Muscle layer of colon (tissue), 2 donors: Measurements from ENCODE around the gene SERPINA6.
"Not testable (repeated sequence)": the region's sequence is repeated elsewhere in the genome, so short reads cannot be mapped to it uniquely, and the experiment has no call there.

Source experiments
- H3K27ac ChIP-seq: one replicate; pipeline ENCODE4 v1.7.0; 2013; ENCODE audit warnings: low read depth, mild to moderate bottlenecking, low read length, moderate library complexity
- H3K27me3 ChIP-seq, 2 donors: one replicate each; pipeline ENCODE4 v1.7.0; 2013; ENCODE audit warnings: low read length in 2 of 2, mild to moderate bottlenecking in 2 of 2; ENCODE audit not compliant: insufficient read depth in 2 of 2, control insufficient read depth in 1 of 2
- H3K36me3 ChIP-seq: one replicate; pipeline ENCODE4 v1.7.0; 2013; ENCODE audit warnings: mild to moderate bottlenecking, low read length; ENCODE audit not compliant: insufficient read depth
- H3K4me1 ChIP-seq: one replicate; pipeline ENCODE4 v1.7.0; 2013; ENCODE audit warnings: mild to moderate bottlenecking, low read length; ENCODE audit not compliant: insufficient read depth
- H3K4me3 ChIP-seq, 2 donors: one replicate each; pipeline ENCODE4 v1.7.0; 2013; ENCODE audit warnings: low read length in 2 of 2, low read depth in 1 of 2, mild to moderate bottlenecking in 1 of 2, moderate library complexity in 1 of 2
- H3K9ac ChIP-seq: one replicate; pipeline ENCODE4 v1.7.0; 2013; ENCODE audit warnings: low read length
- H3K9me3 ChIP-seq: one replicate; pipeline ENCODE4 v1.7.0; 2013; ENCODE audit warnings: mild to moderate bottlenecking, low read length
- donor health status: abdominal sarcoma.
- donor health status: Adenocarcinoma of cecum.

SERPINA6 gene

DNA sequence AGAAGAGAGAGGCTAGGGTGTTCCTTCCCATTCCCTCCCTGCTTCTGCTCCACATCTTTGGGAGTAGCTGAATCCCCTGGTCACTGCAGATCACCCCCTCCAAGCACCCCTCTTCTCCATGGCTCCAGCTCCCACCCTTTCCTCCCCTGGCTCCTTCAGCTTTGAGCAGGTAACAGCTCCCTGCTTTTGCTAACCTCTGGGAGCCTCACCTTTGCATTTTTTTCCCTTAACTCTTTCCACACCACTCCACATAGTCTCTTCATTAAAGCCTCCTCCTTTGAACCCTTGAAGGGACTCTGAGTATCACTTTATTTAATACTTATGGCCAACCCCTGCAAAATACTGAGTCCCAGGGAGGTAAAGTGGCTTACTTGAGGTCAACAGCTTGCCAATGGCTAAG is 25.7 kb upstream of the SERPINA6 start:
- Histone ChIP-seq H3K27ac (no peak overlapping the region), H3K4me3 (no peak overlapping the region), H3K9ac (no peak overlapping the region), H3K36me3 (no peaks in the 10 kb centered on the region), H3K4me1 (no peaks in the 10 kb centered on the region), H3K27me3 (no peaks in the 10 kb centered on the region), H3K9me3 (no peaks in the 10 kb centered on the region)

DNA sequence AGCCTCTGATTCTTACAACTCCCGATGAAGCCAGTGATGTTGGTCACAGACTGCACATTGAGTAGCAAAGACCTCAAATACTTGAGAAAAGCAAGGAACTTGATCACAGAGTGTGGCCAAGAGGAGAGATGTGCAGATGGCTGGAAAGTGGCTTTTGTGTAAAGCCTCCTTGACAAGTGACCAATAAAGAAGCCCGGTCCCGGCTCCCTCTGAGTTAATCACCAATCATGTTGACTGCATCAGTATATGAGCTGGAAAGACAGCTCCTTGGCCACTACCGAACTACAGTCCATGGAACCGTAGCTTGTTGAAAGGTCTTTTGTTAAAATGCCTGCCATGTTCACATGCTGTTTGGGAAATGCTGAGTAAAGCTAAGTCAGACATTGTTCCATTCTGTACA is 23.7 kb upstream of the SERPINA6 start:
- no peak overlapping the region for H3K9ac ChIP-seq
- H3K27me3 ChIP-seq: no peaks in the 10 kb centered on the region
- H3K4me3 ChIP-seq: no peak overlapping the region
- H3K36me3 ChIP-seq: no peaks in the 10 kb centered on the region
- no peaks in the 10 kb centered on the region for H3K9me3 ChIP-seq
- H3K27ac ChIP-seq: no peak overlapping the region
- peaks cover 9% of the 10 kb centered on the region for H3K4me1 ChIP-seq

DNA sequence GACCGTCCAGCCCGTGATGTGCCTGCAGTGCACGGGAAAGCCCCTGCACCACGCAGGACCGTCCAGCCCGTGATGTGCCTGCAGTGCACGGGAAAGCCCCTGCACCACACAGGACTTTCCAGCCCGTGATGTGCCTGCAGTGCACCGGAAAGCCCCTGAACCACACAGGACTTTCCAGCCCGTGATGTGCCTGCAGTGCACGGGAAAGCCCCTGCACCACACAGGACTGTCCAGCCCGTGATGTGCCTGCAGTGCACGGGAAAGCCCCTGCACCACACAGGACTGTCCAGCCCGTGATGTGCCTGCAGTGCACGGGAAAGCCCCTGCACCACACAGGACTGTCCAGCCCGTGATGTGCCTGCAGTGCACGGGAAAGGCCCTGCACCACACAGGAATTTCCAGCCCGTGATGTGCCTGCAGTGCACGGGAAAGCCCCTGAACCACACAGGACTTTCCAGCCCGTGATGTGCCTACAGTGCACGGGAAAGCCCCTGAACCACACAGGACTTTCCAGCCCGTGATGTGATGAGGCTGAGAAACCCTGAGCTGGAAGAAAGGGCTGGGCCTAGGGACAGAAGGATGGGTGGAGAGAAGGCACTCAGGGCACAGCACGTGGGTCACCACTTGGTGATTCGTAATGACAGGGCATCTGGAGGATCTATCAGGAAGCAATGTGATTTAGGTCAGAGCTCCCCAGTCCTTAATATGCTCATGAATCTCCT is 23.1 kb upstream of the SERPINA6 start:
- H3K9me3 ChIP-seq, H3K4me3 ChIP-seq, H3K9ac ChIP-seq, H3K27me3 ChIP-seq, H3K27ac ChIP-seq, H3K4me1 ChIP-seq, H3K36me3 ChIP-seq: not testable (repeated sequence)

DNA sequence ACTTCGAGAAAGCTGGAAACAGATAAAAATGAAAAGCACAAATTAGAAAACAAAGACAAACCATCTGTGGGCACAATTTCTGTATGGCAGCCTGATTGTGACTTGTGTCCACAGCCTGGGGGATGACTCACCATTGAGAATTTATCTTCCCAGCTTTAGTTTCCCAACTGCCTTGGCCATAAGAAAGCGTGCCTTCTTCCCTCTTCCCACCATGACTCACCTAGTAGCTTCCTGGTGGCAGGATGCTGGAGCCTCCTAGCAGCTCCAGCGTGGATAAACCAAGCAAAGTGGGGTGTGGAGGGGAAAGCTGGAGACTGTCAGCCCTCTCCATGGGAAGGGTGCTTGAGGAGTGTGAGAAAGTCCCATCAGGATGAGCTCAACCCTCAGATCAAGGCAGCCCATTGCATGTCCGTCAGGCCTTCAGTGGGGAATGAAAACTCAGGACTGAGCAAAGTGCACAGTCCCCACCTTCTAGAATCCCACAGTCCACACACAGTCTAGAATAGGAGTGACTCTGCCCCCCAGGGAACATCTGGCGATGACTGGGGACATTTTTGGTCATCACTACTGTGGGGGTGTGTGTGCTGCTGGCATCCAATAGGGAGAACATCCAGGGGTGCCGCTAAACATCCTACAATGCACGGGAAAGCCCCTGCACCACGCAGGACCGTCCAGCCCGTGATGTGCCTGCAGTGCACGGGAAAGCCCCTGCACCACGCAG is 22.4 kb upstream of the SERPINA6 start:
- Histone ChIP-seq H3K4me3 (no peak overlapping the region), H3K27ac (no peak overlapping the region), H3K27me3 (no peaks in the 10 kb centered on the region), H3K9me3 (no peaks in the 10 kb centered on the region), H3K36me3 (no peaks in the 10 kb centered on the region), H3K4me1 (peaks cover 9% of the 10 kb centered on the region), H3K9ac (no peak overlapping the region)

DNA sequence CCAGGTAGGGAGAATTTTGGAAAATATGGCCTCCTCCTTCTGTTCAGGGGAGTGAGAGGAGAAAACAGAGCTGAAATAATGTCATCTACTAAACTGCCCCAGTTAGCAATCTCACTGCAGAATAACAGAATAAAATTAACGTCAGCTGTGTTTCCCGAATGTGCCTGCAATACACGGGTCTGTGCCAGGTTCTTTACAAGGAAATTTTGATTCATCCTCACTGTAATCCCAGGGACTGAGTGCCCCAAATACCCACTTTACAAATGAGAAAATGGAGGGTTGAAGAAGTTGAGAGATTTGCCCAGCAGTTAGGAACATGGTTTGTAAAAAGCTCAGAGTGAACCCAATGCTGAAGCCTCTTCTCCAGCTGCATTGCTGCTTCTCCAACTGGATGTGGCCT is 21.3 kb upstream of the SERPINA6 start:
- Histone ChIP-seq H3K4me3 (no peak overlapping the region), H3K36me3 (no peaks in the 10 kb centered on the region), H3K9me3 (no peaks in the 10 kb centered on the region), H3K9ac (no peak overlapping the region), H3K27ac (no peak overlapping the region), H3K27me3 (no peaks in the 10 kb centered on the region), H3K4me1 (peaks cover 9% of the 10 kb centered on the region)

DNA sequence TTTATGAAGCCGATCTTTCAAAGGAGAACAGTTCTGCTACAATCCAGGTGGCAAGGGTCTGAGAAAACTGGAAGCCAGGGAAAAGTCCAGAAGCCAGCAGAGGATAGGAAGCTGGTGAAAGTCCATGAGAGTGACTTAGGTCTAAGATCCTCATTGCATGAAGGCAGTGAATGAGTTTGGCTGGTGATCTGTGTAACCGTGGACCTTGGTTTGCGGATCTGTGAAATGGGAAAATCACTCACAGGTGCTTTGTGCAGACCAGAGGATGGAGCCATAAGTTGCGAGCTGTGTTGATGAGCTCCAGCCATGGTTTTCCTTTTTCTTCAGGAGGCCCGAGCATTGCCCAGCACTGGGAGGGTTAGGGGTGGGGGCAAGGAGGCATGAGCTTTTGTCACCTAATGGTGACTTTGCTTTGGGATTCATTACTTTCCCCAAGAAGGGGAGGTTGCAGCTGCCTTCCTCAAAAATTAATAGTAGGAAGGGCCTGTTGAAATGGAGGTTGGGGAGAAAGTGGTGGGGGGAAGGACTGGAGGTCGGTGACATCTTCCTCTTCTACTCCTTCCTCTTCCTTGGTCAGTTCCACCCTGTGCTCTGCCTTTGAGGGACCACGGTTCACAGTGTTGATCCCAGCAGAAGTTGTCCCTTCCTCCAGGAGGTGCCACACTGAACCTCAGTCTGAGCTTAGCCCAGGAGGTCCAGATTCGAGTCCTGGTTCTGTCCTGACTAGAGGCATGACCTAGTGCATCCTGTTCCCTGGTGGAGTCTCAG is 20.3 kb upstream of the SERPINA6 start:
- no peak overlapping the region for H3K27ac ChIP-seq
- H3K4me3 ChIP-seq: no peak overlapping the region
- H3K9me3 ChIP-seq: no peaks in the 10 kb centered on the region
- no peaks in the 10 kb centered on the region for H3K27me3 ChIP-seq
- H3K4me1 ChIP-seq: peaks cover 9% of the 10 kb centered on the region
- no peaks in the 10 kb centered on the region for H3K36me3 ChIP-seq
- no peak overlapping the region for H3K9ac ChIP-seq

DNA sequence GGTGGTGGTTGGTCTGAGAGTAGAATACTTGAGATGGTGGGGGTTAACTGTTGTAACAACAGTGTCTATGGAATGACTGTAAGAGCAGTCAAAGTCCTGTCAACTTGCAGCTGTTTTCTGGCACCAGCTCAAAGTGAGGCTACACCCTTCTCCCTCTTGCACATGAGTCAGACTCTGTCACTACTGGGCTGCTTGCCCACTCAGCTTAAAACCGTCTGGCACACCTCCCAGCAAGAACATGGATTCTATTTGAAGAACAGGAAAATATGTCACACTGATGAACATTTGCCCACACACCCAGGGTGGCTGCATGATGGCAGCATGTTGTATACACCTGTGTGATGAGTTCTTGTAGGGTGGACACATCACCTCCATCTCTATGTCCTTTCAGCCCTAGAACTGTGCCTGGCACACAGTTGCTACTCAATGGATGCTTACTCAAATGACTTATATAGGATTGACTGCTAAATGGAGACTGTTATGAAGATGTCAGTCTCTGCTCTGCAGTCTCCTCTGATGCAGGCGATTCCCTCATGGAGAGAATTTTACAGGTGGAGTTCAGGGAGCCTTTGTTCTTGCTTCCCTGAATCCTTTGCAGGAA is 19.3 kb upstream of the SERPINA6 start:
- no peak overlapping the region for H3K4me3 ChIP-seq
- no peak overlapping the region for H3K27ac ChIP-seq
- no peaks in the 10 kb centered on the region for H3K9me3 ChIP-seq
- no peaks in the 10 kb centered on the region for H3K27me3 ChIP-seq
- peaks cover 9% of the 10 kb centered on the region for H3K4me1 ChIP-seq
- H3K36me3 ChIP-seq: no peaks in the 10 kb centered on the region
- no peak overlapping the region for H3K9ac ChIP-seq

DNA sequence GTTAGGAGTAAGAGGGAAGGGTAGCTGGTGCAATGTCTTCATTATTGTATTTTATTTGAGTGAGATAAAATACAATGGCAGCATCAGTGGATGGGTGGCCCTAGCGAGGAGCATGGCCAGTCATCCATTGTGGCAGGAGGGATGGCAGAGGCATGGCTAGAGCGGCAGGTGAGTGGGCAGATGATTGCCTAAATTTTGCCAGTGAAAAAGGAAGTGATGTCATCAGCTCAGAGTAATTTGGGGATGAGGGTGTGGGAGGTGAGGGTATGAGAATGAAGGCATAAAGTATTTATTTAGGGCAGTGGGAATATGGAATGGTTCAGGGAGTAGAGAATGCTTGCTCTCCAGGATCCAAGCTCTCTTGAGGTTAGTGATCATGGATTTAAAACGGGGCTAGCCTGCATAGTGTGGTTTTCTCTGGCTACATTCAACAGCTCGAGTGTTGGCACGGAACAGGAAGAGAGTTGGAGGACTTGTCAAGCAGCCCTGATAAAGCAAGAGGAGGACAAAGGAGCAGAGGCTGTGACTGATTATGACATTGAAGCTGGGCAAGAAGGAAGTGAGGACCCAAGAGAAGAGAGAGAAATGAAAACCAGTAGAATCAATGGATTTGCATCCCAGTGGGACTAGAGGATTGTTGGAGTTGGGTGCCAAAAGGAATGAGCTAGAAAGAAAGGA is 18.7 kb upstream of the SERPINA6 start:
- no peaks in the 10 kb centered on the region for H3K27me3 ChIP-seq

DNA sequence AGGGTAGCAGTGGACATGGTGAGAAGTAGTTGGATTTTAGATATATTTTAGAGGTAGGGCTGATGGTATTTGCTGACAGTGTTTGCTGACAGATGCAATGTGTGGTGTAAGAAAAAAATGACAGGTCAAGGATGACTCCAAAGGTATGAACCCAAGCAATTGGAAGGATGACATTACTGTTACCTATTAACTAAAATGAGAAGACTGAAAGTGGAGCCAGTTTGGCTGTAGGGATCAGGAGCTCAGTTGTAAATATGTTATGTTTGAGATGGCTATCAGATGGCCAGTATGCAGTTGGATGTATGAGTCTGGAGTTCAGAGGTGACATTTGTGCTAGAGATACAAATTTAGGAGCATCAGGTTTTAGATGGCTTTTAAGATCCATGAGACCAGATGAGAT is 17.4 kb upstream of the SERPINA6 start:
- Histone ChIP-seq H3K9ac (no peak overlapping the region), H3K4me1 (peaks cover 9% of the 10 kb centered on the region), H3K4me3 (no peak overlapping the region), H3K36me3 (no peaks in the 10 kb centered on the region), H3K9me3 (no peaks in the 10 kb centered on the region), H3K27ac (no peak overlapping the region), H3K27me3 (no peaks in the 10 kb centered on the region)

More for the DNA sequence above, 18.7 kb upstream of the SERPINA6 start:
- Histone ChIP-seq H3K4me3 (no peak overlapping the region), H3K4me1 (peaks cover 9% of the 10 kb centered on the region), H3K9me3 (no peaks in the 10 kb centered on the region), H3K9ac (no peak overlapping the region), H3K36me3 (no peaks in the 10 kb centered on the region), H3K27ac (no peak overlapping the region)

DNA sequence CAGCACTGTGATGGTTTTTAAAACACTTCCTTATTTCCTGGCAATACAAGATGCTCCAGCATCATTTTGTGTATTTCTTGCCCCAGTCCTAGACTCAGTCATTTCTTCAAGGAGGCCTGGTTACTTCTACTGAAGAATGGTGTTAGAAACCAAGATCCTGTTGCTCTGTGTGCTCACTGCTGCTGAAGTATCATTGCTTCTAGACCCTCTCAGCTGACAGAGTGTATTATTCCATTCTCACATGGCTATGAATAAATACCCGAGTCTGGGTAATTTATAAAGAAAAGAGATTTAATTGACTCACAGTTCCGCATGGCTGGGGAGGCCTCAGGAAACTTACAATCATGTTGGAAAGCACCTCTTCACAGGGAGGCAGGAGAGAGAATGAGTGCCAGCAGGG is 14.9 kb upstream of the SERPINA6 start:
- Histone ChIP-seq H3K9me3 (no peaks in the 10 kb centered on the region), H3K27ac (no peak overlapping the region), H3K4me3 (no peak overlapping the region), H3K36me3 (no peaks in the 10 kb centered on the region), H3K27me3 (no peaks in the 10 kb centered on the region), H3K4me1 (peaks cover 9% of the 10 kb centered on the region), H3K9ac (no peak overlapping the region)

DNA sequence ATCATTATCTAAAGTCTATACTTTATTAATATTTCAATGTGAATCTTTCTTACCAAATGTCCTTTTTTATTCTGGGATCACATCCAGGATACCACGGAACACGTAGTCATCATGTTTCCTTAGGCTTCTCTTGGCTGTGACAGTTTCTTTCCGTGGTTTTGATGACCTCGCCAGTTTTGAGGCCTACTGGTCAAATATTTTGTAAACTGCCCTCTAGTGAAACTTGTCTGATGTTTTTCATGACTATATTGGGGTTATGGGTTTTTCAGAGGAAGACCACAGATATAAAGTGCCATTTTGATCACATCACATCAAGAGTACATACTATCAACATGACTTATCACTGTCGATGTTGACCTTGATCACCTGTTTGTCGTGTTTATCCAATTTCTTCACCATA is 14.1 kb upstream of the SERPINA6 start:
- Histone ChIP-seq H3K9ac (no peak overlapping the region), H3K27me3 (no peaks in the 10 kb centered on the region), H3K36me3 (no peaks in the 10 kb centered on the region), H3K4me3 (no peak overlapping the region), H3K9me3 (no peaks in the 10 kb centered on the region), H3K4me1 (peaks cover 5% of the 10 kb centered on the region), H3K27ac (no peak overlapping the region)
